Hematopoietic multipotent progenitor cell (in vitro differentiated cells): ENCODE measurements around the gene CEP295NL. TPM values are rescaled to one million over a fixed set of nuclear protein-coding genes. Genes with fewer than 3 reads are reported as not detected.
"Not testable (repeated sequence)": the region's sequence is repeated elsewhere in the genome, so short reads cannot be mapped to it uniquely, and the experiment has no call there.

Experiments
- DNase-seq, 3 donors: peaks; one replicate each; pipeline ENCODE4 v3.0.0-alpha.2; 2011 to 2015; ENCODE audit warnings: low read depth in 2 of 3, low spot score in 2 of 3
- total RNA-seq: library from RNA; depleted of rRNA; stranded (reverse); fragments of >200 nt; gene quantifications from one replicate; pipeline ENCODE4 v1.2.3, GENCODE V29; 2012

The CEP295NL gene
- total RNA-seq, 1 donor, result 1.6 TPM

DNA sequence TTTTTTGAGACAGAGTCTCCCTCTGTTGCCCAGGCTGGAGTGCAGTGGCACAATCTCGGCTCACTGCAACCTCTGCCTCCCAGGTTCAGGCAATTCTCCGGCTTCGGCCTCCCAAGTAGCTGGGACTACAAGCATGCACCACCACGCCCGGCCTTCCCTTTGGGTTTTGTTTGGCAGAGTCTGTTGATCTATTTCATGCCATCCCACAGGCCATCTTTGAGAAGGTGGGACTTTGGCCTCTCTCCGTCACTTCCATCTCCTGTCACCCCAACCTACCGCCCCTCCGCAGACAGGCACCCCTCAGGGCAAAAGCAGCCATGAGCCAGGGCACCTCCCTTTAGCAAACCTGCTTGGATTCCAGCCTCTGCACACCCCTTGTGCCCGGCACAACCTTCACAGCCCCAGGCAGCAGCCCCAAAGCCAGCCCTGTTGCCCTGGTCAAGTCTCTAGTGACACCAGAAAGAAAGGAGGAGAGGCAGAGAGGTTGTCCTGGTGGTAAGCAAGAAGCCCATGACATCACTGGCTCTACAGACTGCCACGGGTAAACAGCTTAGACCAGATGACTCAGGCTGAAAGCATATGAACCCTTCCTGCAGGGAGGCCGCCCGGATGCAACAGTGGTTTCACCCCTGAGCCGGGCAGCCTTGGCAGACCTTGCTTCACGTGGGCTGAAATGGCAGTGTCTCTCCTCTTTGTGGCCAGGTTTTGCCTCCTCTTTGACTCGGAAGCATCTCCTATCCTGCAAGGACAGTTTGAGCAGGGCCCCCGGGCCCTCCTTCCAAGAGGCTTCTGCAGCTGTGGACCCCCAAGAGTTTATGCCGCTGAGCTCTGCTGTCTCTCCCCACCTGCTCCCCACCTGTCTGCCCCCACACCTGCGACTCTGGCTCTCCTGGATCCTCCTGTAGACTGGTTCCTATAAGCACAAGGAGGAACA lies 30.3 kb upstream of the CEP295NL start:
- DNase-seq, result peak in 2 of 3 donors; percentile 23 to 52

DNA sequence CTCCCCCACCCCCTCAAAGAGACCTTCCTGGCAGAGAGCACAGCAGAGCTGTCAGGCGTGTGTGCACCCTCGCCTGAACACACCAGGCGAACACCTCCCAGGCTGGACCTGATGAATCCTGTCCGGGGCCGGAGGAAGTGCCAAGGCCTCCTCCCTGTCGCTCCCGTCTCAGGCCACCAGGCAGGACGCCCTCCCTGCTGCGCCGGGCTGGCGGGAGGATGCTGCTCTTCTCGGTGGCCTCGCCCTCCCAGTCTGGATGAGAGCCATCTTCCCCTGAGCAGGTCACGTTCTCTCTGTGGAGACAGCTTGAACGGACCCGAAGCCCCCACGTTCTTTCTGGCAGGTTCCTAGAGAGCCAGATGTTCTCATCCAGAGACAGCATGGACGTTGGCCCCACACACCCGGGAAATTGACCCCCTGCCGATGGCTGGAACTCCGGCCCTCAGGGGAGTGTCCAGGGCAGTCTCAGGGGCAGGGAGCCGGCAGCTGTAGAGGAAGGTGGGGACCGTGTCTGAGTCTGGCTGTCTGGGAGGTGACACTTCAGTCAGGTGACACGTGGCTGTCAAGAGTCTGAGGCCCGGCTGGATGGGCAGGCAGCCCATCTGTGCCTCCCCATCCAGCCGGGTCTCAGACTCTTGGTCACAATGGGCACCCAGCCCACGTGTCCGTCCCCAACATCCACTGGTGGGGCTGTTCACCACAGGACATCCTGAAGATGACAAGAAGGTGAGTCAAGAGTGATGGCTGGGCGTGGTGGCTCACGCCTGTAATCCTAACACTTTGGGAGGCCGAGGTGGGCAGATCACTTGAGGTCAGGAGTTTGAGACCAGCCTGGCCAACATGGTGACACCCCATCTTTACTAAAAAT lies 27.1 kb upstream of the CEP295NL start:
- no peak for DNase-seq

GRCh38 chr17:78925662-78926555 lies 22.9 kb upstream of the CEP295NL start:
- DNase-seq, result peak in 1 of 3 donors; percentile 31

- peak in 2 of 3 donors; percentile 84 to 89 for DNase-seq
Observed at GRCh38 chr17:78925234-78925633, 22.2 kb upstream of the CEP295NL start, which contains the start of gene TIMP2. TIMP2 (minus strand) TSS chr17:78925387; CDS start chr17:78925088, 299 bp downstream.

- DNase-seq, result no peak
Observed at GRCh38 chr17:78924481-78925151, 21.6 kb upstream of the CEP295NL start.

- peak in 2 of 3 donors; percentile 59 to 63 for DNase-seq
Observed at GRCh38 chr17:78923660-78924453, 20.9 kb upstream of the CEP295NL start.

GRCh38 chr17:78922816-78923498 lies 20.0 kb upstream of the CEP295NL start:
- DNase-seq, result no peak

DNA sequence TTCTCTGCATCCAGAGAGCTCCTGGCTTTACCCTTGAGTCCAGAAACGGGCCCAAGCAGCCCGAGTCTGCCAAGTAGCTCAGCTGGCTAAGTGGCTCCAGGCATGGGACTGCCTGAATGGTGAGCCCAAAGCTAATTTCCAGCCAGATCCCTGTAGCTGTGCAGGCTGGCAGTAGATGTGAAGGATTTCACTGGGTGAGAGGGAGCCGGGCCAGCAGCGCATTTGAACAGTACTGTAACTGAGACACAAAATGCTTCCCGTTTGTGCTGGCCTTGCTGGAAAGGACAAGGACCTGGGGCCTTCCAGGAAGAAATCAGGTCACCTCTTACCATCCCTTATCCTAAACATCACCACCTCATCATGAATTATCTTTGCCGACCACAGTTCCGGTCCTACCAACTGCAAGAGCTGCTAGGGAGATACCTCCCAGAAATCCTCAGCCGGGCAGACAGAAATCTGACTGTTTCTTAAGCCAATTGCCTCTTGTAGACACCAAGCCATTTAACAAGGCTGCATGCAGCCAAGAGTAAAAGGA lies 18.5 kb upstream of the CEP295NL start:
- no peak for DNase-seq

- DNase-seq, result no peak
Observed at GRCh38 chr17:78920528-78920927, 17.5 kb upstream of the CEP295NL start.

- no peak for DNase-seq
Observed at GRCh38 chr17:78919861-78920450, 17.0 kb upstream of the CEP295NL start.

- no peak for DNase-seq
Observed at GRCh38 chr17:78918979-78919378, 16.0 kb upstream of the CEP295NL start.

DNA sequence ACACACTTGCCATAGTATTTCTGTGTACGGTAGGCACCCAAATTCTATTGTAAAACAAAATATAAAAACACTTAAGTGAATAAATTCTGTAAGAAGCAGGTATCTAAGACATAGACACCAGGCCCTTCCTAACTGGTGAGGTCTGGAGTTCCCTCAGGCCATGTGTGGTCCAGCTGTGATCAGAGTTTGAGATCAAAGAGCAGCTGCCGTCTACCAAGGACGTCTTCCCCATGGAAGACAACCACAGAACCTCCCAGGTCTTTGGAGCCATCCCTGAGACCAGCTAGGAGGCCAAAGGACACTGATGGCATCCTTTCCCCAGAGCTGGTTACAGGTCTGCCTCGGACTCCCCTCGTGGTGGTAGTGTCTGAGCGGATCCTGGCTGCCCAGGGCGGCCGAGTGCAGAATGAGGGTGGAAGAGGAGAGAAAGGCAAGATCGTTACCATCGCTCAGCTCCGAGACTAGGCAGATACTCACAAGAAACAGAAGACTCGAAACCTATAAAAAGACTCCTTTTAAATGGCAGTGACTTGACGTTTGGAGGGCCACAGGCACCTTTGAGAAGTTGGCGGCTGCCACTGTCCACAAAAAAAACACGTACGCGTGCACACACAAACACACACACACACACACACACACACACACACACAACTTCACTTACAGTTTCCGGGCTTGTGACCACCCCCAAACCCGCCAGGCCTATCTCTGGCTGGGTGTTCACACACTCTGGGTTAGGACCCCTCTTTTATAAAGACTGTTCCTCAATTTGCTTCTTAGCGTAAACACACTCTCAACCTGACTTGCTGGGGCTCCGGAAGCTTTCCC lies 14.7 kb upstream of the CEP295NL start:
- DNase-seq, result peak in 2 of 3 donors; percentile 72 to 80

DNA sequence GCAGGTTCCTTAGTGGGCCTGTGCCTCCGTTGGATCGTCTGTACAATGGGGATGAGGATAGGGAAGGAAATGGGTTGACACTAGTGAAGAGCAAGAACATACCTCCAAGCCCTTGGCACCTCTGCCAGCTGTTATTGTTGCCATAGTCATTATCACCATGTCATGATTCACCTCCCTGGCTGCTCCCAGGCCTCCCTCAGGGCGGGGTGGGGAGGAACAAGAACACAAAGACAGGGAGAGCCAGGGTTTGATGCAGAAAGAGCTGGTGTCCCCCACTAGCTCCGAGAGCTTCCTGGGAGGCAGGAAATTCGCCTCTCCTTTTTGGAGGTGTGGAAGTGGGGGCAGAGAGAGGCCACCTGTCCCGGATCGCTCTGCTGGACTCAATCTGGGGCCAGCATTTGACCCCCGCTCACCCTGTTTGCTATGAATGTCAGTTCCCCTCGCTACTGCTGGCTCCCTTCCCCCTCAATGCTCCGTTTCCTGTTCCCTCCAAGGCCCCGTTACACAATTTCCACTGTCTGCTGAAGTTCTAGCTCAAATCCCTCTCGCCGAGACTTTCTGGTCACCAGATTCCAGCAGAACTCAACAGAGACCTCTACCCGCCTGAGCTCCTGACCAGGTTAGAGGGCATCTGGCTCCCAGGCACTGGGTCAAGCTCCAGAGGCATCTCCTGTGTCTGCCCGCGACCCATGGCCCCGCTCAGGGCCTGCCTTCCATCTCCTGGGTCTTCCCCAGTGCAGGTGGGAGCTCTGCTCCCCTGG lies 13.1 kb upstream of the CEP295NL start:
- peak in 2 of 3 donors; percentile 60 to 62 for DNase-seq

- no peak for DNase-seq
Observed at GRCh38 chr17:78913115-78913514, 10.1 kb upstream of the CEP295NL start.

DNA sequence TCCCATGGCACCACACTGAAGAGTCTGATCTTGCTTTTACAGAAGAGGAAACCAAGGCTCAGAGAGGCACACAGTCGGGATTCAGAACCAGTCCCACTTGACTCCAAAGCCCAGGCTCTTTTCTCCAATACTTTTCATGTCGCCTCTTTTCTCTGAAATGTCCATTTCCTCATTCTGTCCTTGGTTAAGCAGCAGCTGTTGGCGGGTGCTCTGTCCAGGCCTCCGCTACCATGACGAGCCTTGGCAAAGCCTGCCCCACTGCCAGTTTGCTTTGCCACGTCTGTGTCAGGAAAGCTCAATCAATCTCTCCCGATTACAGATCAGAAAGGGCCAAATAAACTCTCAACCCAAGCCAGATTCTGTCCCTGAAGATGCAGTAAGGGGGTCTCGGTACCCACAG lies 9.1 kb upstream of the CEP295NL start:
- no peak for DNase-seq

DNA sequence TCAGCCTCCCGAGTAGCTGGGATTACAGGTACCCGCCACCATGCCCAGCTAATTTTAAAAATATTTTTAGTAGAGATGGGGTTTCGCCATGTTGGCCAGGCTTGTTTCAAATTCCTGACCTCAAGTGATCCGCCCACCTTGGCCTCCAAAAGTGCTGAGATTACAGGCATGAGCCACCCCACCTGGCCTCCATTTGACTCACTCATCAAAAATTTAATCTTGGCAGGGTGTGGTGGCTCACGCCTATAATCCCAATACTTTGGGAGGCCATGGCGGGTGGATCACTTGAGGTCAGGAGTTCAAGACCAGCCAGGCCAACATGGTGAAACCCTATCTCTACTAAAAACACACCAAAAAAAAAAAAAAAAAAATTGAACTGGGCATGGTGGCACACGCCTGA lies 8.5 kb upstream of the CEP295NL start:
- DNase-seq, result not testable (repeated sequence)
